Stimulated activated naive CD8-positive, alpha-beta T cell treated with anti-CD3 and anti-CD28 coated beads, Interleukin-15, Interleukin-2, amounts not matched to agents 100 U/mL and 50 U/mL, for 24 hours (primary cell): ENCODE results near the gene HMX2.

Experiments
- ATAC-seq: fragments of 150-1000 bp; cut with Tn5 transposase; one replicate; pipeline ENCODE4 v1.10.0; 2021
- DNase-seq: peaks from one replicate; pipeline ENCODE4 v3.0.0; 2021

The HMX2 gene

DNA sequence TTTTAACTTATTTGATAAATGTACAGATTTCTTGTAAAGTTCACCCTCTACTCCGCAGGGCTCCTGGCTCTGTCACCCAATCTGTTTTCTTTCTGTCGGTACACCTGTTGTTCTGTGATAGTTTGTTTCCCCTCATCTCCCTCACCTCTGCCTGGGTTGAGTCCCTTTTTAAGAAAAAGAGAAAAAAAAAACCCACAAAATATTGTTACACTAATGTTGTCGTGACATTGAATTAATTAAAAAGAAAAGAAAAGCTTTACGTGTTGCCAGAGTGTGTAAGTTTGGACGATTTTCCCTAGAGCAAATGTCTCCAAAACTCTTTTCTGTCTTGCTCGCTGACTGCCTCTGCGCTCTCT is 8.8 kb upstream of the HMX2 start:
- no peak for DNase-seq
- ATAC-seq: no peak

DNA sequence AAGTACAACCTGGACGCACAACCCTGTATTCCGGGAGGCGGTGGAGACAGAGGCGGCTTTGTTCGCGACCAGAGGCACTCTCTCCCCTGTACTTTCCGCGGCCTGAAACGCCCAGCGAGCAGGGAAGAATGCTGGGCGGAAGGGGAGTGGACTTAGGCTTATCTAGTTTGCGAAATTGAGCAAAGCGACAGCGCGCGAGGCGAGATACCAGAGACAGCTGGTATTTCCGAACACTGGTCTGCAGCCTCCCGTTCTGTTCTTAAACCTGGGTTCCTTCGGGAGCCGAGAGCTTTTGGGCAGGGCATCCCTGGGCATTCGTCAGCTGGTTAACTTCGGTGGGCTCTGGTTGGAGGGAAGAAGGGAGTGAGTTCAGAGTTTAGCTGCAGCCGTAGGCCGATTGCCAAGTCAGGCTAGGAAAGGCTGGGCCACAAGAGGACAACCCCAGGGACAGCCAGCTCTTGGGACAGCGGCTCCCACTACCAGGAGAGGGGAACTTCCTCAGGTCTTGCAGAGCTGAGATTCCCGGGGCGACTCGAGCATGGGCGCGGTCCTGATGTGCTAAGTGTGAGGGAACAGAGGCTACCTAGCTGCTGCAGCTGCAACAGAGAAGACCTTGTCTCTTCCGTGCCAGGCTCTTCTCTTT is 8.3 kb upstream of the HMX2 start:
- ATAC-seq (no peak), DNase-seq (peak; percentile 13)

DNA sequence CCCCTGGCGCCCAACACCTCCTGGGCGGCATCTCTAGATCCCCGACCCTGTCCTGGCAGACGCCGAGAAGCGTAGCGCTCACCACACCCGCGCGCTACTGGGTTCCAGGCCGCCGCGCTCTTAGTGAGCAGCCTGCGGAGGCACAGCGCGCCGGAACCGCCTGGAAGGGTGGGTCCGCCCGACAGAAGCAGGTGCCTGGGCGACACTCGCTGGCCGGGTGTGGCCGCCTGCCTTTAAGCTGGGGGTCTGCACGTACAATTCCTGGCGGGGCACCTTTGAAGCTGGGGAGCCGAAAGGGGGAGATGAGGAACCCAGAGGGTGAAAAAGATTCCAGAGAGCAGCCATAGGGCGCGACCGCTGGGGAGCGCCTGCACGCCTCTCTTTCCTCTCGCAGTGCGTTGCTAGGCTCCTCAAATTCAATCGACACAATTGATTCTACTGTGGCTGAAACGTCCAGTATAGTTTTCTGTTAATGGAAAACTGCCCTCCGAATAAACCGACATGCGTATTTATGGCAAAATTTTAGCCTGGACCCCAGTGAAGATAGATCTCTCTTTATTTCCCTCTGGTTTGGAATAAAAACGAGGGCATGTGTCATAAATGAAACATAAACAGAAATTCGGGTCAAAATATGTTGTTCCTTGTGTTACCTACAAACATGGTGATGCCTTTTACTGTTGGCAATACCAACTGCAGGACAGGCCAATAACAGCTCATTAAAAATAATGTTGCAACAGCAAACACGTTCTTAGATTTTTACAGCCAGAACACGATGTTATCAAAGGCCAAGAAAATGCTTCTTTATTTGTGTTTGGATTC is 7.6 kb upstream of the HMX2 start:
- DNase-seq (peak; percentile 17), ATAC-seq (no peak)

DNA sequence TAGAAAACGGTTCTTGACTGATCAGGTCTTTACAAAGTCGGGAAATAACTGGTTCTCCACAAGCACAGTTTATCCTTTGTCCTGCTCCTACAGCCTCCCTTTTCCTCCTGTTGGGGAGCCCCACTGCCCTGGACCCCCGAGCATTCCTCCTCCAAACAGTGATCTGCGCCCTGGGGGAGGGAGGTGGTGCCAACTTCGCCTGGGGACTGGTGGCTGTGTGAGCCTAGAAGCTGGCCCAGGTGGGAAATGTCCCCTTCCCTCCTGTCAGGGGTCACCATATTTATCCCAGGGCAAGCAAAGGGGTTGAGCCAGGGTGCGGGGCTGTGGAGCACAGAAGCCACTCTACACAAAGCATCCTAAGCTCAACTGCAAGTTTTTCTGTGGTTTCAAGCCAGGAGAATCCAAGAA is 6.9 kb upstream of the HMX2 start:
- no peak for DNase-seq
- ATAC-seq: no peak

DNA sequence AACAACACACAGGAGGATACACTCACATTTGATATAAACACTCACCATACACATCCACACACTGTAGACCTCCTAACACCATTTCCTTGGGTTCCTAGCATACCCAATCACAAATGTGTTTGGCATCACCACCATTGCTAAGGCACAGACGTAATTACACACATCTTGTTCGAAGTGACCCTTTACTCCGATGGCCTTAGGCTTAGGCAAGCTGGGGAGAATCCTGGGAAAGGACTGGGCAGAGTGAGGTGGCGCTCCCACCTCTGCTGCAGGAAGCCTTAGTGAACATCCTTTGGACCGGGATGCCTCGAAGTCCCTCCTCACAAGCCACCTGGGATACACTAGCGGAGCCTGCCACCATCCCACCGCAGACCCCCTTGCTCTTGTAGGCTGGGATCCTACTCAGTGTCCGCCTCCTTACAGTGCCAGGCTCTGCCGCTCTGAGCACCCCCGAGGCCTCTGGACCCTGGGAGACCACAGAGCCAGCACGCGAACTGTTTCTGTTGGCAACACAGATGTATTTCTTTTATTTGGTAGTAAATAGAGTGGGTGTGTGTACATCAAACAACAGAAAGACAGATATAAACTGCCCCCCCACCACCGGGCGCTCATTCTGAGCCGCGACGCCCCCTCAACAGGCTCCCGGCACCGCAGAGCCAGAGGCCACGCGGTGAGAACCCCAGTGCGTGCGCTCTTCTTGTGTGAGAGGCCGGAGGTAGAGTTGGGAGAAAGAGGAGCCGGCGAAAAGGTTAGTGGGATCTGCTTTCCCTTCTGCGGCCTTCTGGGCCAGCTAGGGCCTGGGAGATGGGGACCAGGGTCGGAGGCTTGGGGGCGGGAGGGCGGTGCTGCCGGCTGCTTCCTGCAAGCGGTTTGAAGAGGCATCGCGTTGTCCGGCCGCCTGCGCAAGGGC is 5.9 kb upstream of the HMX2 start:
- ATAC-seq: no peak

DNA sequence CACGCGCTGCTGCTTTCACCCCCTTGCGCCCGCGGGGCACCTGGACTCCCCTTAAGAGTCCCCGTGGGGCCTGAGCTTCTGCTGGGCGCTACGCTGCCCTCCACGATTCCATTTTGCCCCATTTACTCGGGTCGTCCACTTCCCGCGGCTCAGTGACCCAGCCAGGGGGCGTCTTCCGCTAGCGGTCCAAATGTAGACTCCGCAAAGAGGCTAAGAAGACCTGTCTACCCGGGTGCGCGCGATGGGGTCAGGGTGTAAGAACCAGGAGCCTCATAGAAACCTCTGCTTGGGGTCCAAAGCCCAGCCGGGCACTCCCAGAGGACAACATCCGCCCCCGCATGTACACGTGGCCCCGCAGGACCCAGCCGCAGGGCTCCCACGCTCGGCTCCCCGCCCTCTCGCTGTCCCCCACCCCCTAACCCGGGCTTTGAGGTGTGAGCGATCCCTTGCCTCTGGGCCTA is 5.2 kb upstream of the HMX2 start:
- ATAC-seq (no peak), DNase-seq (no peak)

More for the DNA sequence above, 5.9 kb upstream of the HMX2 start:
- no peak for DNase-seq

DNA sequence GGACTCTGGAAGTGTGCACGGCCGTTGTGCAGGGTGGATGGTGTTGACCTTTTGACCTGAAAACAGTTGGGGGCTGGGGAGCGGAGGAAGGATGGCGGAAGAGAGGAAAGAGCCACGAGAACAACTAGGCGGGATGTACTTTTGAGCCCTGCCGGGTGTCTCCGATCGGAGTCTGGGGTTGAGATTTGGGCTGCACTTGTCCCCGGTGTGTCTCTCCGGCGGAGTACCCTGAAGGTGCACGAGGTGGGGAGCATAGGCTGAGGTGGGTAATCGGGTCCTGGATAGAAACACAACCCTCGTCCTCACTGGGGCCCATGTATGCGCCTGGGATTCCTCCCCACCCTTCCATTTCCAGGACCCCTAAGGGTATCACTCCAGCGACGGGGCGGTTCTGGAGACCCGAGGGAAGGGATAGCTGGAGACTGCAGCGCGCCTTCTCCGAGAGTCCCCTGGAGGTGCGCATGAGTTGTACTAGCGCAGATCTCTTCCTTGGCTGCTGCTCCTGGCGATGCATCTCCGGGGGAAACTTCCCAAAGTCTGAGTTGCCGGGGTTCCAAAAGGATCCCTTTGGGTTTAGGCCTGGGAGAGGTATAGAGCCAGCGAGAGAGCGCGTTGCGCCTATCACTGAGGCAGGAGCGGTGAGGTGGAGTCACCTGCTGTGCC is 4.6 kb upstream of the HMX2 start:
- ATAC-seq (no peak), DNase-seq (peak; percentile 14)

DNA sequence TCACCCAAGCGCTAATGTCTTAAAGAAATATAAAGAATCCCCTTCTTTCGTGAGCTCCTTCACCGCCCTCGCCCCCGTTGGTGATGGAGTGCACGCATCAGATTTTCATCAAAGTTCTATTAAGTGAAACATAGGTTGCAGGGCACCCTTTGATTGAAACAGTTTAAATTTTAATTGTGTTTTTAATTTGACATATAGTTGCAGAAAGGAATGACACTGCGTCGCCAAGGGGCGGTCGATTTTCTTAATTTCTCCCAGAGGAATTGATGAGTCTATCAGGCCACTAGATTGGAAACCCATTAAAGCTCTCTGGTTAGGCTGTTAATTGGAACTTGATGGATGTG is 4.1 kb upstream of the HMX2 start:
- DNase-seq (no peak), ATAC-seq (no peak)

DNA sequence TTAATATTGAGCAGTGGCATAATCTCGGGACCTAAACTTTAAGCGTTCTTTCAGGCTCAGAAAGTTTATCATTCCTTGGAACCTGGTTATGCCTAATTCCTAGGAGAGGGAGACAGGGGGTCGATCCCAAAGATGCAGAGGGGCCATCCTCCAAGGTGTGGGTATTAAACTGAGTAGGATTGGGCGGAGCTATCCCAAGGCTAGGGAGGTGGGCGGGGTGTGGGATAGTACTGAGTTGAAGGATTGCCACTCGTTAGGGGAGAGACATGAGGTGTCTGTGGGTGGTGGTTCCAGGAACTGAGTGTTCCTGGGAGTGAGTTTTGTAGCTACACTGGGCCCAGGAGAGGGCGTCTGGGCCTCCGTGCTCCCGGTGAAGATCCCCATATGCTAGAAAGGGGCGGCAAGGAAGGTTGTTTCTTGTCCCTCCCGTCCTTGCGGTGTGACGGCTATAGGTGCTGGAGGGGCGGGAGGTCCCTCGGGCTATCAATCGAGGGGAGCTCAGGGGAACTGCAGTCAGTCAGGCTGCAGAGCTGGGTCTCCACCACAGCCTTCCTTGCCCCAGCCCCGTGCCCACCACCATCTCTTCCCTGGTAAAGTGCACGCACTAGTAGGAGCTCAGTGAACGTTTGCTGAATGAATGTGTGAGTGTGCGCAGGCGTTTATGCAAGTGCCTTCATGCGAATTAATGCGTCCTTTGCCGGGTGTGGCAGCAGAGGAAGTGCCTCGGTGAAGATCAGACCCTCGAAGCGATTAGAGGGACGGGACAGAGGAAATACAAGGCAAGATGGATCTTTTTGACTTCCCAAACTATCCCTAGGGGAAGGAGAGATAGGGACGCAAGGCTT is 3.0 kb upstream of the HMX2 start:
- ATAC-seq: no peak
- no peak for DNase-seq

DNA sequence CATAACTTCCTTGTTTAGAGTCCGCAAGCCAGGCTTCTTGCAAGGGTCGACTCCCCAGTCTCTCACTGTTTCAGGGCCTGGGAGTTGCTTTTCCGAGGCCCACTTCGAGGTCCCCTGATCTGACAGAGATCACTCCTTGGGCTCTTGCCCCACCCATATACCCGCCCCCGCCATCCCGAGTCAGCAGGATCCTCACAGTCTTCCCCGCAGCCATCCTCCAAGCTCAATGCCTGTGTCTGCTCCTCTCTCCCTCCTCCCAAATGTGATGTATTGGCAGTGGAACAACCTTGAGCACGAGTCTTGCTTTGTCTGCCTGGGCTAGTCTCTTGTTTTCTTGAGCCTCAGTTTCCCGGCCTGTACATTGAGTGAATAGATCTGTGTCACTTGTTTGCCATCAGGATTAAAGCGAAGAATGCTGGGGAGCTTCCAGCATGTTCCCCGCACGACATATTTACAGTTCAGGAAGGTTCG is 2.4 kb upstream of the HMX2 start:
- DNase-seq (no peak), ATAC-seq (no peak)

DNA sequence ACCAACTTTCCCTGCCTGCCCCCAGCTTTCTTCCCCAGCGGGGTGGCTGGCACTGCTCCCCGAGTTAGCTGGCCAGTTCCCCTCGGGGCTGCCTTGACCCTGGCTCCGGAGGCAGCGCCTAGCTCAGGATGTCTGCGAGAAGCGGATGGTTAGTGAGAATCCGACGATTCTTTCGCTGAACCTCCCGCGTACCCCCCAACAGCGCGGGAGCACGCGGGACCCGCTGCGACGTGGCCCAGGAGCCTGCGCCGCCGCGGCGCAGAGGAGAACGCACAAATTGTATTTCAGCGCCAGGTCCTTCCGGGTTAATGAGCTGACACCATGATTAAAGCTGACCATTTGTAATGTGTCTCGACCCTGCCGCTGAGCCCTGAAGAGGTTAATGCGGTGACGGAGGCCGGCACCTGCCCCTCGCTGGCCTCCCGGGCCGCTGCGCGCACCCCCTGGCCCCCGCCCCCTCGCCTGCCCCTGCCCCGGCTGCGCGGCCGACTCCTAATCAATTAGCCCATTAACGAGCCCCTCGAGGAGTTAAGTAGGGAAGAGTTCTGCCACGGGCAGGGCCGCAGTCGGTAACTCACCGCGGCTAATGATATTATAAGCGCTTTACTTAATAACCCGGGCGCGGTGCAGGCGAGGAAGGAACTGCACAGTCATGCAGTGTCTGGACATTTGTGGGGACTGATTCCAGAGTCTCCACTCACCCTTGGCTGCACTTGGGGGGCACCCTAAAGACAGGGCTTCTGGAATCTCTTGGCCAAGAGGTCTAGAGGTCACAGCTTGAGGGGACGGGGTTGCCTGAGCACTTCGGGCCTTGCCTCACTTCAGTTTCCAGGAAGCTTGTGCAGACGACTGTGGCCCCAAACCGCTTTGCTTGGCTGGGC is 1.7 kb upstream of the HMX2 start:
- DNase-seq (no peak), ATAC-seq (no peak)

DNA sequence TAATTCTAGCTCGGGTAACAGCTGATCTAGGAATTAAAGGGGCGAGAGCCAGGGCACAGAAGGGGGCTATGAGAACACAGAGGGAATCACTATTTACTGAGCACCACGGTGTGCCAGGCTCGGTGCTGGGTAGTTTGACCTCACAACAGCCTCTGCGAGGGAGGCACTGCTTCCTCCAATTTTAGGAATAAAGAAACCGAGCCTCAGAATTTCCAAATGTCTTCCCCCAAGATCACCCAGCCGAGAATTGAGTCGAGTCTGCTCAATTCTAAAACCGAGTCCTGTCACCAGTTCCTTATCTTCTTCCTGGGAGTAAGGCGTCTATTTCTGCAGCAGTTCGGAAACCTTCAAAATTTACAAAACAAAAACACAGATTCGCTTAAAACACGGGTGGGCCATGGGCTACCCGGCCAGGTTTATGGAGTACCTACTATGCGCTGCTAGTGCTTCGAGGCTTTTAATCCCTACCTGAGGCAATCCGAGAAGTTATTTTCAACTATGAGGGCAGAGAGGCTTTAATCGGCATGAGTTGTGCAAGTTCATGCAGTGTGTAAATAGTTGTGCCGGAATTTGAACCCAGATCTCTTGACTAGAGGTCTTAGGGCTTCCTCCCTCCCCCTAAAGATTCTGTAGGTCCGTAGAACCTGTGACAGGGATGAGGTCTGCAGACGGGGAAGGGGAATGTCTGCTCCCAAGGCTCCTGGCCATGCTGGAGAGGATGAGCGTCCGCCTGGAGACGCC is 872 bp upstream of the HMX2 start:
- DNase-seq: no peak
- ATAC-seq: no peak

DNA sequence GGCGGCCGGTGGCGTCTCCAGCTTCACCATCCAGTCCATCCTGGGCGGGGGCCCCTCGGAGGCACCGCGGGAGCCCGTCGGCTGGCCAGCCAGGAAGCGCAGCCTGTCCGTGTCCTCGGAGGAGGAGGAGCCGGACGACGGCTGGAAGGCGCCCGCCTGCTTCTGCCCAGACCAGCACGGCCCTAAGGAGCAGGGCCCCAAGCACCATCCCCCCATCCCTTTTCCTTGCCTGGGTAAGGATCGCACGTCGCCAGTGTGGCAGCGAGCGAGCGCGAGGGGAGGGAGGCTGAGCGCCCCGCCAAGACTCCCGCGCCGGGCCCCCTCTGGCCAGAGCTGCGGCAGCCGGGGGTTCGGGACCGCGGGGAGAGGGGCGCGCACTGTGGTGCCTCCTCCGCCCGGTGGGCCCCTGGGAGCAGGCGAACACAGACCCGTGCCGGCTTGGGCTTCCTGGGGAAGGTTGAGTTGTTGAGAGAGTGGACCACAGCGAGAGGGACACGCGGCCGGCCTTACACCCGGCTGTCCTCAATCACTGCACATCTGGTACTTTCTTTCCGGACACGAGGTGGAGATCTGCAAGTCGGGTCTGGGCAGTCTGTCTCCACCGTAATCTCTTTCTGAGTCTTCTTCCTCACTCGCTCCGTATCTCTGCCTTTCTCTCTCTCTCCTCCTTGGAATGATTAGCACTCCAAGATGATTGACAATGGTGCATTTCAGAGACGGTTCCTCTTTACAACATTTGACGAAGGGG is 652 bp downstream of the HMX2 start:
- DNase-seq (no peak), ATAC-seq (no peak)

DNA sequence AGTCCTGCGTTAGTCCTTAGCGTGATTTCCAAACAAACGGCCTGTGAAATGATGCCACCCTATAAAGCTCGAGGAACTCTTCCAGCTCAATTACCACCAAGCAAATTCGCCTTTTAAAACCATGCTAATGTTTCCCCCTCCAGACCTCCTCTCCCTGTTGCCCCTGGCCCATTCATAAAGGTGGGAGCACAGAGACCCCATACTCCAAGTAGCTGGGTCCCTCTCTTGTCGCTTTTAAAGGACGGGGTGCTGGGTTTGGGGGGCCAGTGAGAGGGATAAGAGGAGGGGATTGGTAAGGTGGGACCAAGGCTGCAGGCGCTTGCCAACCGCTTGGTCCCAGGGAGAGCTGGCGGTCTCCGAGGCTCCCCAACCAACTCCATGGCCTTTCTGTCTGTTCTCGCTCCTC is 1.2 kb downstream of the HMX2 start:
- ATAC-seq (no peak), DNase-seq (no peak)

DNA sequence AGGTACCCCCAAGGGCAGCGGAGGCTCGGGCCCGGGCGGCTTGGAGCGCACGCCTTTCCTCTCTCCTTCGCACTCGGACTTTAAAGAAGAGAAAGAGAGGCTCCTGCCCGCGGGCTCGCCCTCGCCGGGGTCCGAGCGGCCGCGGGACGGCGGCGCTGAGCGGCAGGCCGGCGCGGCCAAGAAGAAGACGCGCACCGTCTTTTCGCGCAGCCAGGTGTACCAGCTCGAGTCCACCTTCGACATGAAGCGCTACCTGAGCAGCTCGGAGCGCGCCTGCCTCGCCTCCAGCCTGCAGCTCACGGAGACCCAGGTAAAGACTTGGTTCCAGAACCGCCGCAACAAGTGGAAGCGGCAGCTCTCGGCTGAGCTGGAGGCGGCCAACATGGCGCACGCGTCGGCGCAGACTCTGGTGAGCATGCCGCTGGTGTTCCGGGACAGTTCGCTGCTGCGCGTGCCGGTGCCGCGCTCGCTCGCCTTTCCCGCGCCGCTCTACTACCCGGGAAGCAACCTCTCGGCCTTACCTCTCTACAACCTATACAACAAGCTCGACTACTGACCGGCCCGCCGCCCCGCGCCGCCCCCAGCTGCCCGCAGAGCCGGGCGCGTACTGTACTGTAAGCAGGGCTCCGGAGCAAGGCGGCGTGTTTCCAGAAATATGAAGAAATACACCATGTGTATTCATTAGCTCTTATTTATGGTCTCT is 1.8 kb downstream of the HMX2 start:
- DNase-seq: peak; percentile 54
- ATAC-seq: no peak

DNA sequence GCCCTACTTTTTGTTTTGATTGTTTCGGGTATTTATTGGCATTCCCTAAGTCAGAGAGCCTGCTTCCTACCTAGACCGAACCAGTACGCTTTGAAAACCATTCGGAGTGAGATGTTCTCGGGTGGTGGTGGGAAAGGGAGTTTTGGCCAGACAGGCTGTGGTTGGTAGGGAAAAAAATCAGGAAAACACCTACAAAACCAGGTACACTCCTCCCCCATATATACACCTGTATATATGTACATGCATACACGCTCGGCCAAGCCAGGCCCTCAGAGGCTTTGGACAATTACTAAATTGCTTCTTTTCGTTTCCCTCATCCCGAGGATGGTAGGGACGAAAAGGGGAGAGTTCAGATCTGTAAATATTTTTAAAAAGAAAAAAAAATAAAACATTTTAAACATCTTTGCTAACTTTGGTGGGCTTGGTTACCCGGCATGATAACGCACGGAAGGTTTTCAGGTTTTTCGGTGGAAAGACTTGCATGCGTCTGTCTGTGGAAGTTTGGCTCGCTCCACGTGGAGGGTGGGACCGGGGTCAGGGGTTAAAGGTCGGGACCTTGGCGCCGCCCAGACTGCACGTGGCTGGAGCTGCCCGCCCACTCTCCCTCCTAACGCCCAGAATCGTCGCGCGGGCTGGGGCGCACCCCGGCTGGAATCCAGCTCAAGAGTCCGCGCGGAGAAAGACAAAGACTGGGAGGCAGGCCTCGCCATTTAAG is 2.5 kb downstream of the HMX2 start:
- DNase-seq (peak; percentile 44), ATAC-seq (no peak)

DNA sequence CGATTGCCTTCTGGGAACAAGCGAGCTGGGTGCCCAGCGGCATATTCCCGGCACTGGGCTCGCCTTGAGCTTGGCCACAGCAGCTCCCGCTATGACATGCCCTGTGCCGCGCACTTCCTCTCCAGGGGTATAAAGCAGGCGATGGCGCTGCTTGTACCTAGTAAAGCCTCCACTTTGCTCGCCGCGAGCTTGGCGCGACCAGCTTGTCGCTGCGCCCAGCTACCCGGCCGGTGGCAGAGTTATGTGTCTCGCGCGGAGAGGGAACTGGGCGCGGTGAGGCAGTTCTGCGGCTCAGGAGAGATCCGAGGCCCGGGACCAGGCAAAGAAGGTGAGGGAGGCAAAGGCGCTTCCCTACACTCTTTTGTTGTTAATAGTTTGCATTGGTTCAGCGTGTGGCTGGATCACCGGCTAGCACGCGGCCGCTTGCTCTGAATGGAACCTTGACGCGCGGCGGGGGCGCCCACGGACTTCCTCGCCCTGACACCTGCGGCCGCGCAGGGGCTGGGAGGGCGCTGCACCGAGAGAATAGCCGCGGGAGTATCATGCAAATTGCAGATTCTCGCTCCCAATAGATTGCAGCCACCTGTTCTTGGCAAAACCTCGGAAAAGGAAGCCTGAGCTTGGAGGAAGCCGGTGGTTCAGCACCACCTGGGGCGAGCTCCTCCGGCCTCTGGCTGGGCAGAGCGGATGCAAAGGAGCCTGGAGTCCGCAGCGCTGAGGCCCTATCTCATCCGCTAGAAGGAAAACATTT is 3.2 kb downstream of the HMX2 start:
- ATAC-seq (no peak), DNase-seq (peak; percentile 57)
